HL-60 (cell line): ENCODE data around the gene C9orf153.

Source experiments
- POLR2AphosphoS5 ChIP-seq: IDR thresholded peaks from 2 replicates; pipeline ENCODE4 v1.6.1; 2012; ENCODE audit warnings: low read depth
- TF ChIP-seq, protein P1 (sequence below): IDR thresholded peaks from one replicate; pipeline ENCODE4 v1.5.1; 2011; ENCODE audit warnings: low read length, control low read depth, inconsistent platforms; ENCODE audit not compliant: insufficient read depth

DNA sequence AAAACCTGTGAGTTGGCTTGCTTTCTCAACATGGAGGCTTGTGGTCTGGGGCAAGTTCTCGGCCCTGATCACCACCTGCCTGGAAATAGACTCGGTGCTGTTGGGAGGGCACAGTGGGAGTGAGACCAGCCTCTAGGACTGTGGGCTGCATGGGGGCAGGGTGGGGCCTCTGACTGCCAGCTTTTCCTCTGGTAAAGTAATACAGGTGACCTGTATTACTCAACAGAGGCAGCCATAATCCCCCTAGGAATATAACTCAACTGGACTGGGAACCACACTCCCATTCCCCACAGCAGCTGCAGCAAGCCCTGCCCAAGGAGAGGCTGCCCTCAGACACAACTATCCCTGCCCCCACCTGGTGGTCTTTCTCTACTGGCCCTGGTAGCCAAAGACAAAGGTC, 72.8 kb downstream of the C9orf153 start:
- no peak for TF ChIP-seq POLR2AphosphoS5
- TF ChIP-seq, protein P1, sequence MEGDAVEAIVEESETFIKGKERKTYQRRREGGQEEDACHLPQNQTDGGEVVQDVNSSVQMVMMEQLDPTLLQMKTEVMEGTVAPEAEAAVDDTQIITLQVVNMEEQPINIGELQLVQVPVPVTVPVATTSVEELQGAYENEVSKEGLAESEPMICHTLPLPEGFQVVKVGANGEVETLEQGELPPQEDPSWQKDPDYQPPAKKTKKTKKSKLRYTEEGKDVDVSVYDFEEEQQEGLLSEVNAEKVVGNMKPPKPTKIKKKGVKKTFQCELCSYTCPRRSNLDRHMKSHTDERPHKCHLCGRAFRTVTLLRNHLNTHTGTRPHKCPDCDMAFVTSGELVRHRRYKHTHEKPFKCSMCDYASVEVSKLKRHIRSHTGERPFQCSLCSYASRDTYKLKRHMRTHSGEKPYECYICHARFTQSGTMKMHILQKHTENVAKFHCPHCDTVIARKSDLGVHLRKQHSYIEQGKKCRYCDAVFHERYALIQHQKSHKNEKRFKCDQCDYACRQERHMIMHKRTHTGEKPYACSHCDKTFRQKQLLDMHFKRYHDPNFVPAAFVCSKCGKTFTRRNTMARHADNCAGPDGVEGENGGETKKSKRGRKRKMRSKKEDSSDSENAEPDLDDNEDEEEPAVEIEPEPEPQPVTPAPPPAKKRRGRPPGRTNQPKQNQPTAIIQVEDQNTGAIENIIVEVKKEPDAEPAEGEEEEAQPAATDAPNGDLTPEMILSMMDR: no peak
